Heart left ventricle (tissue), 16 donors: Measurements from ENCODE around the gene IL4R. TPM values are rescaled to one million over a fixed set of nuclear protein-coding genes. Genes with fewer than 3 reads are reported as not detected.

Experiments used
- ATAC-seq, 4 donors: fragments of 200-7000 bp; cut with Tn5 transposase; one replicate each; pipeline ENCODE4 v1.9.1; 2020 to 2022; ENCODE audit warnings: moderate library complexity in 4 of 4, mild to moderate bottlenecking in 3 of 4, moderate number of reproducible peaks in 1 of 4
- DNase-seq, 5 donors: peaks; one replicate each; pipeline ENCODE4 v3.0.0-alpha.2; 2020
- H3K27ac ChIP-seq, 12 donors: fragments of 200-600 bp; sonication (generic) in 4 of 12; one replicate each; pipeline versions ENCODE4 v1.5.0 to v1.8.0; 2016 to 2022; ENCODE audit warnings: mild to moderate bottlenecking in 2 of 12
- H3K27me3 ChIP-seq, 9 donors: fragments of 200-600 bp; sonication (generic) in 2 of 9; one replicate each; pipeline versions ENCODE4 v1.5.1 to v1.8.0; 2016 to 2022; ENCODE audit warnings: mild to moderate bottlenecking in 3 of 9
- H3K36me3 ChIP-seq, 9 donors: fragments of 200-600 bp; sonication (generic) in 2 of 9; one replicate each; pipeline versions ENCODE4 v1.5.0 to v1.8.0; 2018 to 2022; ENCODE audit warnings: mild to moderate bottlenecking in 2 of 9
- H3K4me1 ChIP-seq, 12 donors: fragments of 200-600 bp; sonication (generic) in 4 of 12; one replicate each; pipeline versions ENCODE4 v1.5.0 to v1.8.0; 2016 to 2022; ENCODE audit warnings: mild to moderate bottlenecking in 3 of 12
- H3K4me3 ChIP-seq, 12 donors: fragments of 200-600 bp; sonication (generic) in 4 of 12; one replicate each; pipeline versions ENCODE4 v1.5.0 to v1.8.0; 2017 to 2022; ENCODE audit warnings: mild to moderate bottlenecking in 9 of 12, moderate library complexity in 4 of 12
- H3K9me3 ChIP-seq, 12 donors: fragments of 200-600 bp; sonication (generic) in 4 of 12; one replicate each; pipeline versions ENCODE4 v1.5.0 to v1.8.0; 2016 to 2022; ENCODE audit warnings: mild to moderate bottlenecking in 1 of 12
- CTCF ChIP-seq, 12 donors: fragments of 200-600 bp; sonication (generic) in 4 of 12; IDR thresholded peaks; one replicate each; pipeline versions ENCODE4 v1.5.0 to v1.8.0; 2018 to 2022; ENCODE audit warnings: antibody characterized with exemption in 12 of 12, mild to moderate bottlenecking in 5 of 12
- POLR2A ChIP-seq, 2 donors: fragments of 450-650 bp; IDR thresholded peaks; one replicate each; pipeline ENCODE4 v1.6.1; 2017; ENCODE audit warnings: antibody characterized with exemption in 2 of 2, mild to moderate bottlenecking in 2 of 2, moderate library complexity in 2 of 2
- WGBS, 4 donors: extraction: QIAGEN DNeasy Blood & Tissue Kit in 2 of 4; methylation state at CpG; one replicate each; pipeline versions ENCODE4 v1.1.5 to v1.1.7; 2013 to 2018; 5-methylcytosine and 5-hydroxymethylcytosine counted together
- intact Hi-C, 10 donors: fragments of 100-400 bp; cut with DNase I; formaldehyde crosslinking; loops; one replicate each; pipeline versions ENCODE4 v1.11.1 to v1.14.2; 2022
- polyA plus RNA-seq, 2 donors: library from polyadenylated mRNA; stranded (reverse); fragments of 200-250 nt; gene quantifications; one replicate each; pipeline ENCODE4 v1.2.3, GENCODE V29; 2013
- total RNA-seq, 9 donors: library from RNA; depleted of rRNA in 2 of 9; stranded (reverse); fragments of >200 nt in 2 of 9; fragmentation: NEBNext Ultra II Directional in 3 of 9; extraction: Animal tissue kit (Norgen Biotek cat#: 25700) in 3 of 9; gene quantifications; one replicate each; pipeline versions ENCODE4 v1.1.0 to v1.2.4, GENCODE V29; 2016 to 2023
- donor health status: ischemic (EF 13 %, LVEDD 7.1; RV severe dilation, severe dysfunction).
- donor health status: healthy with polysubstance abuse.
- donor health status: DM: no; HTN: yes; CAD: no.
- donor health status: DM: no; HTN: no; CAD: no.
- donor health status: ischemic (EF 25% LVEDD 6.9; RV normal size, moderate dysfunction).
- donor health status: ischemic (EF 25% LVEDD 5.7; RV mildly dilated, moderate dysfunction).
- donor health status: healthy.
- donor health status: DM: yes; HTN: yes; CAD: no.
- donor health status: ischemic (EF 35%, LVEDD 5.7; RV mildly dilated, moderate dysfunction).
- donor health status: nonischemic (EF 11% LVEDD 7.7; RV severe dilation, severe dysfunction).
- donor health status: DM: yes; HTN: yes; CAD: no.
- donor health status: PGD.
- donor health status: ischemic (EF 29% LVEDD 5.4; RV normal size, mild dysfunction).
- donor health status: nonischemic (EF 23%, LVEDD 6.1; RV moderate dilation, normal function).

Gene IL4R
- total and polyA plus RNA-seq, 11 donors: 5.8 to 47.4 (median 8.2) TPM

DNA sequence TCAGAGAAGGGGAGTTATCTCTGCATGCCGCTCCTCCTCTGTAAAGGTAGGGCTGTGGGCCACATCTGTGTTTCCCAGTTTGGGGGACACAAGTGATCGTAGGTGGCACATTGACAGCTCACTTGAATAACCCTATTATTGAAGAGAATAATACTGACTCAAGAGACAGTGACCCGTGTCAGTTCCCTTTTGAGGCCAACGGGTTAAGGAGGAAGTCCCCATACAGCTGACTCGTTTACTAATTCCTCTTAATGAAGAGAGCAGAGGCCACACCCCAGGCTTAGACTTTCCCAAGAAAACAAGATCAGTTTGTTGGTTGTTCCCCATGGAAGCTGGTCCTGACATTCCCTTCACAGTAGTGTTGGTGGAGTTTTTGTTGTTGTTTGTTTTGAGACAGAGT is 33.0 kb downstream of the IL4R start:
- TF ChIP-seq POLR2A (IDR thresholded peaks at IDR 0.05) (no peak), CTCF (IDR thresholded peaks at IDR 0.05) (no peak)
- intact Hi-C loops: no loop called here
- Histone ChIP-seq H3K4me3 (no peak overlapping the region), H3K9me3 (peaks cover 0 to 9% (median 0%) of the 10 kb centered on the region in 12 donors), H3K36me3 (peaks cover 3 to 100% (median 86%) of the 10 kb centered on the region in 9 donors), H3K27ac (peak overlapping the region in 1 of 12 donors; percentile 79), H3K27me3 (no peaks in the 10 kb centered on the region), H3K4me1 (peaks cover 0 to 21% (median 0%) of the 10 kb centered on the region in 12 donors)
- ATAC-seq (peak in 1 of 4 donors; percentile 55), DNase-seq (no peak)
- WGBS, 4 donors: 63 to 73% (median 67%) methylated on average over 4 to 5 of the region's 5 CpGs

DNA sequence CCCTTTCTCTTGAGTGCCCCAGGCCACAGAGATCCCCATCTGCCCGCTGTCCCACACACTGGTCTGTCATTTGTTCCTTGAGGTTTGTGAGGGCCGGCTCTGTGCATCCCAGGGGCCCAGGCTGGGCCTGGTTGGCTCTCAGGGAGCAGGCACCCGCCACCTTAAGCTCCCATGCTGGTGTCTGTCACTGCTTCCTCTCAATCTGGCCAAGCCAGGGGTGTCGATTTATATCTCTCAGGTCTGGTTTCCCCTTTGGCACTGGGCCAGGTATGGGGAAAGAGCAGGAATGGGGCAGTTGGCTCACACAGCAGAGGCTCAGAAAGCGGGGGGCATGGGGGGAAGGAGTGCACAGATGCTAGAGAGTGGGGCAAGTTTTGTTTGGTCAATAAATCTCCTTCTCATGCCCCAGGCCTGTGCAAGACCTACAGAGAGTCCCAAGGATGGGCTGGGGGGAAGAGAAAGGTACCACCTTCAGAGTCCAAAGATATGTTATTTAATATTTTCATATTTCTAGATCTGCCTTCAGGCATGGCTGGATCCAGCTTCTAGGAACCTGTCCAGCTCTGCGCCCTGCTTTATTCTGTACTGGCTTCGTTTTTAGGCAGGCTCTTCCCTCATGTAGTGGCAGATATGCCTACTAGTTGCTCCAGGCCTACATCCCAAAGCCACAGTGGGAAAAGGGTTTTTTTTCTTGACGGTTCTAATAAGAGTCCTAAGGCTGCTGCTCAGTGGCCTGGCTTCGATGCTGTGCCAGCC is 34.3 kb downstream of the IL4R start:
- DNase-seq (no peak), ATAC-seq (no peak)
- Histone ChIP-seq H3K4me3 (no peak overlapping the region), H3K36me3 (peaks cover 3 to 100% (median 86%) of the 10 kb centered on the region in 9 donors), H3K4me1 (peaks cover 0 to 19% (median 0%) of the 10 kb centered on the region in 12 donors), H3K9me3 (peaks cover 0 to 9% (median 0%) of the 10 kb centered on the region in 12 donors), H3K27me3 (no peaks in the 10 kb centered on the region), H3K27ac (peak overlapping the region in 1 of 12 donors; percentile 70)
- 73 to 80% (median 76%) methylated on average over 9 of the region's 9 CpGs for WGBS, 4 donors
- no peak for TF ChIP-seq POLR2A (IDR thresholded peaks at IDR 0.05)
- no peak for TF ChIP-seq CTCF (IDR thresholded peaks at IDR 0.05)
- intact Hi-C loops: no loop called here

GRCh38 chr16:27349276-27349675 is 35.5 kb downstream of the IL4R start:
- TF ChIP-seq CTCF (IDR thresholded peaks at IDR 0.05) (no peak), POLR2A (IDR thresholded peaks at IDR 0.05) (no peak)
- no peaks in the 10 kb centered on the region for H3K27me3 ChIP-seq
- H3K4me3 ChIP-seq: no peak overlapping the region
- ATAC-seq (no peak), DNase-seq (no peak)
- H3K9me3 ChIP-seq: peaks cover 0 to 9% (median 0%) of the 10 kb centered on the region in 12 donors
- H3K4me1 ChIP-seq: peaks cover 0 to 19% (median 0%) of the 10 kb centered on the region in 12 donors
- intact Hi-C loops: no loop called here
- H3K27ac ChIP-seq: no peak overlapping the region
- 94 to 96% (median 95%) methylated on average over 3 of the region's 3 CpGs for WGBS, 4 donors
- H3K36me3 ChIP-seq: peaks cover 3 to 100% (median 87%) of the 10 kb centered on the region in 9 donors

DNA sequence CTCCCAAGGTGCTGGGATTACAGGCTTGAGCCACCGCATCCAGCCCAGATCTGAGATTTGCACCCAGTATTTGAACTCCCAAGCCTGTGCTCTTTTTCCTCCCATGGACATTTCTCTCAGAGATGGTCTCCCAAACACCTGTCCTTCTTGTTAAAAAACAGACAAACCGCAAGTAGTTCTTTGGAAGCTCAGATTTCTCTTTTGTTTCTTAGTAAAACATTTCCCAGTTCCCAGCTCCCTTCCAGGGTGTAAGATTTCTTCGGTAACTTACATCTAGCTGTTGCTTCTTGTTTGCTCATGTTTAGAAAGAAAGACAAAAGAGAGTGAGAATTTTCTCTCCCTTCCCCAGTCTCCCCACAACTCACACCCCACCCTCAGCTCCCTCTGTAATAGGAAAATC is 36.2 kb downstream of the IL4R start:
- H3K27ac ChIP-seq: peak overlapping the region in 1 of 12 donors; percentile 7
- no peaks in the 10 kb centered on the region for H3K27me3 ChIP-seq
- H3K4me1 ChIP-seq: peaks cover 0 to 19% (median 0%) of the 10 kb centered on the region in 12 donors
- TF ChIP-seq CTCF (IDR thresholded peaks at IDR 0.05): no peak
- TF ChIP-seq POLR2A (IDR thresholded peaks at IDR 0.05): no peak
- intact Hi-C loops: no loop called here
- no peak for ATAC-seq
- H3K4me3 ChIP-seq: no peak overlapping the region
- peaks cover 0 to 9% (median 0%) of the 10 kb centered on the region in 12 donors for H3K9me3 ChIP-seq
- WGBS, 4 donors: 78 to 94% (median 87%) methylated on average over 3 of the region's 3 CpGs
- DNase-seq: no peak
- peaks cover 2 to 100% (median 87%) of the 10 kb centered on the region in 9 donors for H3K36me3 ChIP-seq
